HepG2 (cell line): ENCODE results near the gene SIK3. TPM values are rescaled to one million over a fixed set of nuclear protein-coding genes. Genes with fewer than 3 reads are reported as not detected.
"Not testable (repeated sequence)": the region's sequence is repeated elsewhere in the genome, so short reads cannot be mapped to it uniquely, and the experiment has no call there.

ENCODE experiments used
- ATAC-seq: fragments of 200-7000 bp; cut with Tn5 transposase; 3 replicates; pipeline ENCODE4 v1.9.1; 2020; ENCODE audit warnings: mild to moderate bottlenecking, moderate library complexity
- BruUV-seq: library from RNA; stranded (reverse); fragments of 400-500 nt; replicated peaks from 2 replicates; lab custom pipeline; 2021; lab: Mats Ljungman, UMichigan
- CTCF ChIA-PET: fragments of 300-600 bp; formaldehyde crosslinking; extraction: SDS; loops from one replicate; lab custom pipeline; 2021; ENCODE audit warnings: low total read pairs, inconsistent platforms, low intra/inter-chr PET ratio; lab: Yijun Ruan, JAX
- POLR2A ChIA-PET: fragments of 350-600 bp; sonication (Branson Sonifier 250); formaldehyde crosslinking; loops from one replicate; lab custom pipeline; 2020; ENCODE audit warnings: antibody characterized with exemption, inconsistent platforms; lab: Yijun Ruan, JAX
- DNase-seq: peaks from one replicate; pipeline ENCODE4 v3.0.0-alpha.2; 2015; ENCODE audit warnings: low spot score
- FAIRE-seq: peaks from 3 replicates; lab custom pipeline; 2011; peaks lifted over from hg19 to GRCh38; lab: Jason Lieb, UNC
- H2AFZ ChIP-seq: one replicate; pipeline ENCODE4 v1.6.1; 2011; ENCODE audit warnings: low read length, inconsistent platforms
- H3K27ac ChIP-seq: fragments of 300-600 bp; 3 replicates; pipeline ENCODE4 v1.8.0; 2011; ENCODE audit warnings: mixed run types, mild to moderate bottlenecking, mixed read lengths, low read length, inconsistent platforms; ENCODE audit not compliant: insufficient read depth; ENCODE audit errors: extremely low read length
- H3K27me3 ChIP-seq, 2 experiments: fragments of 200-600 bp in 1 of 2; 2 replicates in 1 of 2; 3 replicates in 1 of 2; pipeline versions ENCODE4 v1.6.0 to v1.8.0; 2011; ENCODE audit warnings: low read length in 2 of 2, mild to moderate bottlenecking in 2 of 2, moderate library complexity in 2 of 2, inconsistent platforms in 1 of 2; ENCODE audit not compliant: insufficient read depth in 2 of 2, control insufficient read depth in 1 of 2
- H3K36me3 ChIP-seq, 2 experiments: fragments of 200-600 bp in 1 of 2; replicated peaks in 1 of 2; 2 replicates in 1 of 2; 3 replicates in 1 of 2; pipeline versions ENCODE4 v1.5.1 to v1.8.0; 2011; ENCODE audit warnings: low read length in 2 of 2, inconsistent platforms in 1 of 2; ENCODE audit not compliant: insufficient read depth in 2 of 2, control insufficient read depth in 1 of 2
- H3K4me1 ChIP-seq: 2 replicates; pipeline ENCODE4 v1.5.1; 2012; ENCODE audit warnings: low read length, inconsistent platforms; ENCODE audit not compliant: insufficient read depth
- H3K4me2 ChIP-seq: 2 replicates; pipeline ENCODE4 v1.6.0; 2011; ENCODE audit warnings: low read depth, low read length, inconsistent platforms
- H3K4me3 ChIP-seq, 3 experiments: fragments of 200-600 bp in 1 of 3; sonication (generic), shearing (Covaris generic) in 1 of 3; replicated peaks in 1 of 3; 2 replicates each; pipeline ENCODE4 v1.5.1; 2011 to 2016; ENCODE audit warnings: low read length in 3 of 3, inconsistent platforms in 2 of 3, low read depth in 2 of 3, mild to moderate bottlenecking in 2 of 3, control low read depth in 1 of 3, mixed read lengths in 1 of 3; ENCODE audit not compliant: insufficient read depth in 1 of 3
- H3K79me2 ChIP-seq: one replicate; pipeline ENCODE4 v1.6.1; 2011; ENCODE audit warnings: low read length, inconsistent platforms; ENCODE audit not compliant: insufficient read depth
- H3K9ac ChIP-seq: 2 replicates; pipeline ENCODE4 v1.6.0; 2011; ENCODE audit warnings: mild to moderate bottlenecking, low read depth, low read length, inconsistent platforms; ENCODE audit not compliant: insufficient read depth
- H3K9me3 ChIP-seq: 2 replicates; pipeline ENCODE4 v1.5.1; 2012; ENCODE audit warnings: mild to moderate bottlenecking, low read length
- H4K20me1 ChIP-seq: 2 replicates; pipeline ENCODE4 v1.6.0; 2011; ENCODE audit warnings: inconsistent platforms, mild to moderate bottlenecking, low read length, moderate library complexity; ENCODE audit not compliant: insufficient read depth
- HMG20B ChIP-seq: conservative IDR thresholded peaks from 2 replicates; pipeline ENCODE4 v1.6.1; 2016; ENCODE audit warnings: missing genetic modification reagents, missing compliant biosample characterization
- HOXA3 ChIP-seq: sonication (generic); formaldehyde crosslinking; IDR thresholded peaks from 2 replicates; pipeline ENCODE4 v1.5.0; 2020; ENCODE audit warnings: missing genetic modification reagents
- HOXA9 ChIP-seq: sonication (generic); formaldehyde crosslinking; IDR thresholded peaks from 2 replicates; pipeline ENCODE4 v1.8.1; 2022; ENCODE audit warnings: missing genetic modification reagents, mild to moderate bottlenecking, moderate library complexity, borderline replicate concordance
- JUNB ChIP-seq: sonication (generic); formaldehyde crosslinking; IDR thresholded peaks from 2 replicates; pipeline ENCODE4 v1.8.0; 2022; ENCODE audit warnings: missing genetic modification reagents, mild to moderate bottlenecking, borderline replicate concordance
- NCOA1 ChIP-seq: sonication (generic); formaldehyde crosslinking; IDR thresholded peaks from 2 replicates; pipeline ENCODE4 v1.9.0; 2021; ENCODE audit warnings: missing genetic modification reagents
- NFE2 ChIP-seq: sonication (generic); formaldehyde crosslinking; IDR thresholded peaks from 2 replicates; pipeline ENCODE4 v1.4.0; 2020; ENCODE audit warnings: missing genetic modification reagents
- TP53 ChIP-seq: sonication (generic); formaldehyde crosslinking; conservative IDR thresholded peaks from 2 replicates; pipeline ENCODE4 v1.4.0; 2020; ENCODE audit warnings: missing genetic modification reagents
- ZNF552 ChIP-seq: sonication (generic); formaldehyde crosslinking; IDR thresholded peaks from 2 replicates; pipeline ENCODE4 v1.9.0; 2022; ENCODE audit warnings: missing genetic modification reagents, mild to moderate bottlenecking, borderline replicate concordance
- WGBS: methylation state at CpG from one replicate; pipeline ENCODE4 v1.1.6; 2017; ENCODE audit warnings: low lambda C conversion rate; 5-methylcytosine and 5-hydroxymethylcytosine counted together
- in situ Hi-C: cut with HindIII; loops from 2 replicates; pipeline ENCODE4 v1.10.0; 2017; ENCODE audit warnings: low pct_unique_long_range_greater_than_20kb; ENCODE audit not compliant: extremely low pct_ligation_motif_present
- intact Hi-C: fragments of 100-400 bp; cut with micrococcal nuclease; formaldehyde crosslinking; loops from one replicate; pipeline ENCODE4 v1.10.0; 2022; ENCODE audit not compliant: unreplicated experiment
- polyA plus RNA-seq, 8 experiments: library from polyadenylated mRNA; depleted of rRNA in 3 of 8; stranded (reverse) in 7 of 8; unstranded in 1 of 8; fragments of >200 nt; fragmentation: Illumina TruSeq in 4 of 8; extraction: Trizol in 4 of 8; gene quantifications; 2 replicates each; pipeline versions ENCODE4 v1.2.1 to v1.2.3, GENCODE V29; 2011 to 2016; ENCODE audit warnings: low read depth in 4 of 8, missing spikeins in 1 of 8, mixed read lengths in 1 of 8; ENCODE audit not compliant: insufficient read depth in 1 of 8
- total RNA-seq, 5 experiments: library from RNA; depleted of rRNA; stranded (reverse); fragments of >200 nt; fragmentation: Illumina TruSeq; extraction: Trizol; gene quantifications; 2 replicates each; pipeline ENCODE4 v1.2.3, GENCODE V29; 2016; ENCODE audit warnings: low read depth in 1 of 5
- TF ChIP-seq, protein P1 (sequence below): sonication (generic); formaldehyde crosslinking; IDR thresholded peaks from 2 replicates; pipeline ENCODE4 v1.5.1; 2020; ENCODE audit warnings: mild to moderate bottlenecking, missing genetic modification reagents, borderline replicate concordance
- TF ChIP-seq, protein P2 (sequence below): sonication (generic); formaldehyde crosslinking; IDR thresholded peaks from 2 replicates; pipeline ENCODE4 v1.9.0; 2022; ENCODE audit warnings: low read depth, missing genetic modification reagents

SIK3 gene
- total and polyA plus RNA-seq, 2 of the 13 experiments (the other 11 are each of a cell fraction or from before 2014, with no cell fraction given) = 5.7 to 9.8 TPM

DNA sequence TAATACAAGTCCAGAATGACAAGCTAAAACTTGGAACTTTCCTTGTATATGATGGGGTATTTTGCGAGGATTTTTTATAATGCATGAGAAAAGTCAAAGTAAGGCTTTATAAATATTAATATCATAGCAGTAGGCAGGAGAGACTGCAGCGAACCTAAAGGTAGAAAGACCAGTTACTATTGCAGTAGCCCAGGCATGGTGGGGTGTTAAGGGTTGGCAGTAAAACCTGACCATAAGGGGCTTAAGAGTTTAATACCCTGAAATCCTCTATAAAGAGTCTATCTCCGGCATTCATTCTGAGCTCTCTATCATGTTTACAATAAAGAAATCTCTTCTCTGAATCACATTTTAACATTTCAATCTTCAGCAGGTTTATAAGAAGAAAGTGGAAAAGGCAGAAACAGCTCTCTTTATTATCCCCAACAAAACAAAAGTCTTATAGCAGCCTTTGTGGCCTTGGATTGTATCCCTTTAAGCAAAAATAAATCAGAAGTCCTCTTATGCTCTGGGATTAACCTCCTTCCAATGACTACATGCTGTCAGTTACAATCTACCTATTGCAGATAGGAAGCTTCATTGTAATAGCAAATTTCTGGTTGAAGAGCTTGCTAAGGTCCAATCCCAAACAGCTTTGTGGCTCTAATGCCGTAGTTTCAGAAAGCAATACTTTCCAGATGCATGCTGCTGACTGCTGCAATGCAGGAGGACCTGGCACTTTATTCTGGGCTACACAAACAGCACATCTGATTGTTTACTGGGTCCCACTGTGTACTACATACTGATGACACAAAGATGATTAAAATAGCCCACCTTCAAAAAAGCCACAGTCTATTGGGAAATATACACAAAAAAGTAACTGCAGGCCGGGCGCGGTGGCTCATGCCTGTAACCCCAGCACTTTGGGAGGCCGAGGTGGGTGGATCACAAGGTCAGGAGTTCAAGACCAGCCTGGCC is 45.8 kb downstream of the SIK3 start:
- Histone ChIP-seq H3K4me2 (no peak overlapping the region), H3K27ac (no peak overlapping the region), H3K9me3 (no peaks in the 10 kb centered on the region), H3K36me3 (no peaks in the 10 kb centered on the region), H3K79me2 (peaks cover 31% of the 10 kb centered on the region), H3K4me1 (peaks cover 1% of the 10 kb centered on the region; the same call in 1 of the 2 replicates), H4K20me1 (peaks cover 15% of the 10 kb centered on the region), H3K27me3 (no peaks in the 10 kb centered on the region), H3K4me3 (no peak overlapping the region), H3K9ac (no peak overlapping the region), H2AFZ (no peak overlapping the region)
- TF ChIP-seq, protein P1, sequence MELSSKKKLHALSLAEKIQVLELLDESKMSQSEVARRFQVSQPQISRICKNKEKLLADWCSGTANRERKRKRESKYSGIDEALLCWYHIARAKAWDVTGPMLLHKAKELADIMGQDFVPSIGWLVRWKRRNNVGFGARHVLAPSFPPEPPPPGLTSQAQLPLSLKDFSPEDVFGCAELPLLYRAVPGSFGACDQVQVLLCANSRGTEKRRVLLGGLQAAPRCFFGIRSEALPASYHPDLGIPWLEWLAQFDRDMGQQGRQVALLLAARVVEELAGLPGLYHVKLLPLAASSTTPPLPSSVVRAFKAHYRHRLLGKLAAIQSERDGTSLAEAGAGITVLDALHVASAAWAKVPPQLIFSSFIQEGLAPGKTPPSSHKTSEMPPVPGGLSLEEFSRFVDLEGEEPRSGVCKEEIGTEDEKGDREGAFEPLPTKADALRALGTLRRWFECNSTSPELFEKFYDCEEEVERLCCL = no peak
- no peak for TF ChIP-seq ZNF552 (CRISPR knock-in tag)
- no peak for TF ChIP-seq HMG20B
- TF ChIP-seq JUNB (CRISPR knock-in tag) = no peak
- TF ChIP-seq HOXA9 (CRISPR knock-in tag) = no peak
- TF ChIP-seq TP53 (CRISPR knock-in tag) = no peak
- TF ChIP-seq NFE2 (CRISPR knock-in tag) = no peak
- no peak for TF ChIP-seq NCOA1 (CRISPR knock-in tag)
- TF ChIP-seq, protein P2, sequence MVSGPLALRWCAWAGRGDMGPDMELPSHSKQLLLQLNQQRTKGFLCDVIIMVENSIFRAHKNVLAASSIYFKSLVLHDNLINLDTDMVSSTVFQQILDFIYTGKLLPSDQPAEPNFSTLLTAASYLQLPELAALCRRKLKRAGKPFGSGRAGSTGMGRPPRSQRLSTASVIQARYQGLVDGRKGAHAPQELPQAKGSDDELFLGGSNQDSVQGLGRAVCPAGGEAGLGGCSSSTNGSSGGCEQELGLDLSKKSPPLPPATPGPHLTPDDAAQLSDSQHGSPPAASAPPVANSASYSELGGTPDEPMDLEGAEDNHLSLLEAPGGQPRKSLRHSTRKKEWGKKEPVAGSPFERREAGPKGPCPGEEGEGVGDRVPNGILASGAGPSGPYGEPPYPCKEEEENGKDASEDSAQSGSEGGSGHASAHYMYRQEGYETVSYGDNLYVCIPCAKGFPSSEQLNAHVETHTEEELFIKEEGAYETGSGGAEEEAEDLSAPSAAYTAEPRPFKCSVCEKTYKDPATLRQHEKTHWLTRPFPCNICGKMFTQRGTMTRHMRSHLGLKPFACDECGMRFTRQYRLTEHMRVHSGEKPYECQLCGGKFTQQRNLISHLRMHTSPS (CRISPR knock-in tag) = no peak
- TF ChIP-seq HOXA3 = no peak
- ChIA-PET POLR2A (no interaction called here), CTCF (no interaction called here)
- WGBS = 98% methylated on average over 8 of the region's 8 CpGs
- in situ Hi-C loops (no loop called here), intact Hi-C loops (no loop called here)
- ATAC-seq (no peak), DNase-seq (no peak), FAIRE-seq (no peak)
- no TSS peak for BruUV-seq

DNA sequence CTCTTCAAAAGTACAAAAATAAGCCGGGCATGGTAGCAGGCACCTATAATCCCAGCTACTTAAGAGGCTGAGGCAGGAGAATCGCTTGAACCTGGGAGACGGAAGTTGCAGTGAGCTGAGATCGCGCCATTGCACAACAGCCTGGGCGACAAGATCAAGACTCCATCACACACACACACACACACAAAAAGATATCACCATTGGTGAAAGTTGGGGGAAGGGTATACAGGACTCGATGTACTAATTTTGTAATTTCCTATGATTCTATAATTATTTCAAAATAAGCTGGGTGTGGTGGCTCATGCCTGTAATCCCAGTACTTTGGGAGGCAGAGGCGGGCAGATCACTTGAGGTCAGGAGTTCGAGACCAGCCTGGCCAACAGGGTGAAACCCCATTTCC is 48.1 kb downstream of the SIK3 start:
- H3K27ac ChIP-seq, POLR2A ChIA-PET: not testable (repeated sequence)

More for the DNA sequence above, 48.1 kb downstream of the SIK3 start:
- ATAC-seq, intact Hi-C loops, BruUV-seq, DNase-seq, H3K27me3 ChIP-seq, FAIRE-seq, H3K36me3 ChIP-seq, H2AFZ ChIP-seq, H3K9me3 ChIP-seq, CTCF ChIA-PET, H3K9ac ChIP-seq, in situ Hi-C loops, H3K4me3 ChIP-seq, H3K4me2 ChIP-seq: not testable (repeated sequence)
- Histone ChIP-seq H3K4me1 (peaks cover 17% of the 10 kb centered on the region), H3K79me2 (peaks cover 27% of the 10 kb centered on the region), H4K20me1 (peaks cover 12% of the 10 kb centered on the region; the same call in 1 of the 2 replicates)
- over 99% methylated on average over 9 of the region's 9 CpGs for WGBS
